Astrocyte (in vitro differentiated cells and primary cell): Measurements from ENCODE around the gene ALOXE3. TPM values are rescaled to one million over a fixed set of nuclear protein-coding genes. Genes with fewer than 3 reads are reported as not detected.

Experiments
- DNase-seq: peaks from one replicate; pipeline ENCODE4 v3.0.0-alpha.2; 2010; ENCODE audit warnings: low read depth
- FAIRE-seq: peaks from 2 replicates; lab custom pipeline; 2011; peaks lifted over from hg19 to GRCh38; lab: Jason Lieb, UNC
- H2AFZ ChIP-seq: 2 replicates; pipeline ENCODE4 v1.6.0; 2012; ENCODE audit warnings: low read depth, low read length, inconsistent platforms
- H3K27ac ChIP-seq: 2 replicates; pipeline ENCODE4 v1.5.1; 2011; ENCODE audit warnings: low read depth, low read length, inconsistent platforms
- H3K27me3 ChIP-seq: 2 replicates; pipeline ENCODE4 v1.6.0; 2011; ENCODE audit warnings: low read length, inconsistent platforms; ENCODE audit not compliant: insufficient read depth
- H3K36me3 ChIP-seq: 2 replicates; pipeline ENCODE4 v1.5.1; 2011; ENCODE audit warnings: low read length, inconsistent platforms; ENCODE audit not compliant: insufficient read depth
- H3K4me1 ChIP-seq: 2 replicates; pipeline ENCODE4 v1.5.1; 2011; ENCODE audit warnings: low read length, inconsistent platforms; ENCODE audit not compliant: insufficient read depth
- H3K4me2 ChIP-seq: 2 replicates; pipeline ENCODE4 v1.6.0; 2012; ENCODE audit warnings: low read length, inconsistent platforms
- H3K4me3 ChIP-seq: 2 replicates; pipeline ENCODE4 v1.5.1; 2011; ENCODE audit warnings: low read depth, mild to moderate bottlenecking, low read length, inconsistent platforms; ENCODE audit not compliant: insufficient read depth
- H3K79me2 ChIP-seq: 2 replicates; pipeline ENCODE4 v1.6.0; 2012; ENCODE audit warnings: mild to moderate bottlenecking, low read length, inconsistent platforms; ENCODE audit not compliant: insufficient read depth
- H3K9ac ChIP-seq: 2 replicates; pipeline ENCODE4 v1.6.0; 2012; ENCODE audit warnings: mild to moderate bottlenecking, low read length, inconsistent platforms
- H3K9me3 ChIP-seq: 2 replicates; pipeline ENCODE4 v1.5.1; 2012; ENCODE audit warnings: low read depth, mild to moderate bottlenecking, low read length, inconsistent platforms; ENCODE audit not compliant: insufficient read depth
- H4K20me1 ChIP-seq: 2 replicates; pipeline ENCODE4 v1.6.0; 2012; ENCODE audit warnings: low read length, inconsistent platforms; ENCODE audit not compliant: insufficient read depth
- H3K27ac Mint-ChIP-seq: one replicate; pipeline ENCODE4 v1.8.0; 2021; ENCODE audit warnings: mild to moderate bottlenecking, mixed read lengths; ENCODE audit not compliant: unreplicated experiment
- H3K27me3 Mint-ChIP-seq: one replicate; pipeline ENCODE4 v1.8.0; 2021; ENCODE audit warnings: low read depth, mixed read lengths; ENCODE audit not compliant: unreplicated experiment
- H3K36me3 Mint-ChIP-seq: one replicate; pipeline ENCODE4 v1.8.0; 2021; ENCODE audit warnings: low read depth, mixed read lengths; ENCODE audit not compliant: unreplicated experiment
- H3K4me1 Mint-ChIP-seq: one replicate; pipeline ENCODE4 v1.8.0; 2021; ENCODE audit warnings: low read depth, mixed read lengths; ENCODE audit not compliant: unreplicated experiment
- H3K4me3 Mint-ChIP-seq: one replicate; pipeline ENCODE4 v1.8.0; 2021; ENCODE audit warnings: mild to moderate bottlenecking, moderate library complexity, mixed read lengths; ENCODE audit not compliant: unreplicated experiment
- H3K9me3 Mint-ChIP-seq: one replicate; pipeline ENCODE4 v1.8.0; 2021; ENCODE audit warnings: mild to moderate bottlenecking, mixed read lengths; ENCODE audit not compliant: unreplicated experiment
- EZH2 ChIP-seq: IDR thresholded peaks from 2 replicates; pipeline ENCODE4 v1.6.1; 2012; ENCODE audit warnings: mild to moderate bottlenecking, low read length, inconsistent platforms; ENCODE audit not compliant: insufficient read depth
- total RNA-seq: library from RNA; stranded (reverse); gene quantifications from 2 replicates; pipeline ENCODE4 v1.2.1, GENCODE V29; 2021
- TF ChIP-seq, protein P1 (sequence below): IDR thresholded peaks from 2 replicates; pipeline ENCODE4 v1.5.1; 2011; ENCODE audit warnings: low read depth, mild to moderate bottlenecking, inconsistent platforms, low read length, moderate library complexity; ENCODE audit not compliant: insufficient read depth

The ALOXE3 gene
- total RNA-seq, 1 donor from 2014 or later, result 0.82 TPM

DNA sequence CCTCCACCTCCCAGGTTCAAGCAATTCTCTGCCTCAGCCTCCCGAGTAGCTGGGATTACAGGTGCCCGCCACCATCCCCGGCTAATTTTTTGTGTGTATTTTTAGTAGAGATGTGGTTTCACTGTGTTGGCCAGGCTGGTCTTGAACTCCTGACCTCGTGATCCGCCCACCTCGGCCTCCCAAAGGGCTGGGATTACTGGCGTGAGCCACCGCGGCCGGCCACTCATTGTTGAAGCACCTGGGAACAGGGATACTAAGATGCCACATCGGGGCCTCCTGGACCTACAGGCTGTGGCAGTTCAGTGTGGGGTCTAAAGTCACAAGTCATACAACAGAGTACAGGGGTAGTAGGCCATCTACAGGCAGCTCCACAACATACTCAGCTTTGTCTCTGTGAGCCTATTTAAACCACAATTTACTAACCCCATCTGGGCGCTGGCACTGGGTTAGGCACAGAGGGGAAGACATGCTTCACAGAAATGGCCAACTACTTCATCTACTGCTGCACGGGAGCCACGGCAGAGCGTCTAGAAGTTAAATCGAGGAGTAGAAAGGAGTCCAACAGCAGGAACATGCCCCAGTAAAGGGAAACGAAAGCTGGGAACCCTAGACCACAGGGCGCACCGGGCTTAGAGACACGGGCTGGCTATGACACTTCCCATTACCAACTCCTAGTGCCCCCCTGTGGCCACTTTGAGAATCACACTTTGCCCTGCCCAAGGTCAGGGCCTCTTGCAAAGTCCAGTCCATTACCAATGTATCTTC is 40.1 kb upstream of the ALOXE3 start:
- H3K9me3 ChIP-seq, result no peaks in the 10 kb centered on the region
- TF ChIP-seq EZH2, result no peak
- TF ChIP-seq, protein P1, sequence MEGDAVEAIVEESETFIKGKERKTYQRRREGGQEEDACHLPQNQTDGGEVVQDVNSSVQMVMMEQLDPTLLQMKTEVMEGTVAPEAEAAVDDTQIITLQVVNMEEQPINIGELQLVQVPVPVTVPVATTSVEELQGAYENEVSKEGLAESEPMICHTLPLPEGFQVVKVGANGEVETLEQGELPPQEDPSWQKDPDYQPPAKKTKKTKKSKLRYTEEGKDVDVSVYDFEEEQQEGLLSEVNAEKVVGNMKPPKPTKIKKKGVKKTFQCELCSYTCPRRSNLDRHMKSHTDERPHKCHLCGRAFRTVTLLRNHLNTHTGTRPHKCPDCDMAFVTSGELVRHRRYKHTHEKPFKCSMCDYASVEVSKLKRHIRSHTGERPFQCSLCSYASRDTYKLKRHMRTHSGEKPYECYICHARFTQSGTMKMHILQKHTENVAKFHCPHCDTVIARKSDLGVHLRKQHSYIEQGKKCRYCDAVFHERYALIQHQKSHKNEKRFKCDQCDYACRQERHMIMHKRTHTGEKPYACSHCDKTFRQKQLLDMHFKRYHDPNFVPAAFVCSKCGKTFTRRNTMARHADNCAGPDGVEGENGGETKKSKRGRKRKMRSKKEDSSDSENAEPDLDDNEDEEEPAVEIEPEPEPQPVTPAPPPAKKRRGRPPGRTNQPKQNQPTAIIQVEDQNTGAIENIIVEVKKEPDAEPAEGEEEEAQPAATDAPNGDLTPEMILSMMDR, result peak; percentile 86
- peaks cover 2% of the 10 kb centered on the region for H3K36me3 Mint-ChIP-seq
- H3K4me3 Mint-ChIP-seq, result peak overlapping the region; percentile 68
- peaks cover 11% of the 10 kb centered on the region for H3K36me3 ChIP-seq
- DNase-seq, result peak; percentile 48
- peak overlapping the region; percentile 40 for H3K4me2 ChIP-seq
- H3K79me2 ChIP-seq, result peaks cover 34% of the 10 kb centered on the region
- peaks cover 26% of the 10 kb centered on the region for H3K4me1 Mint-ChIP-seq
- peak overlapping the region; percentile 52 for H3K27ac ChIP-seq
- no peaks in the 10 kb centered on the region for H3K27me3 ChIP-seq
- peaks cover 37% of the 10 kb centered on the region for H4K20me1 ChIP-seq
- FAIRE-seq, result no peak
- no peaks in the 10 kb centered on the region for H3K9me3 Mint-ChIP-seq
- no peak overlapping the region for H2AFZ ChIP-seq
- peaks cover 52% of the 10 kb centered on the region for H3K4me1 ChIP-seq
- H3K9ac ChIP-seq, result peak overlapping the region; percentile 17
- no peaks in the 10 kb centered on the region for H3K27me3 Mint-ChIP-seq
- peak overlapping the region; percentile 36 for H3K27ac Mint-ChIP-seq
- no peak overlapping the region for H3K4me3 ChIP-seq

DNA sequence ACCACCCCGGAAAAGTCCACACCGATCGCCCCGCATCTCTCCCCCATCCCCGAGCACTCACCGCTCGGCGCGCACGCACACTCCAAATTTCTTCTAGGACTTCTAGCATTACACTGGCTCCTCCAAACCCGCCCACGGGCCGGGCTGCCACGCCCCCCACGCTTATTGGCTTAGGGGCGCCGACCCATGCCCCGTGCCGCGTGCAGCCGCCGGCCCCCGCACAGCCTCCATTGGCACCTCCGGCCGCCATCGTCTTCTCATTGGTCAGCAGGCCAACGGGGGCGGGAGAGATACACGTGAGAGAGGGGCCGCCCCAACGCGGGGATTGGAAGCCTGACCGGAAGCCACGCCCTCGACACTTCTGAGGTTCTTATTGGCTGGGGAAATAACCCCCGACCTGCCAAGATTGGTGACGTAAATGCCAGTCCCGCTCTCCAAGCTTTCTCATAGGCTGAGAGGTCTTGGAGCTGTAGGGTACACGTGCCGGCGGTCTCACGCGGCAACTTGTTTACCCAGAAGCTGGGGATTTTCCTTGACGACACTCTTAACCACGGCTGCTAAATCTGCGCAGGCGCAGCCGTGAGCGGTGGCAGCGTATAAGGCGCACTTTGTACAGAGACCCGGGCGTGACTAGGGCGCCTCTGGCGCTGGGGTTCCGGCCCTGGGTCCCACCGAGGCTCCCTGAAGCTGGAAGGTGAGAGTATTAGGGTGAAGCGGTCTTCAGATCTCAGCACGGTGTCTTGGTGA is 38.1 kb upstream of the ALOXE3 start:
- Histone ChIP-seq H3K4me1 (peaks cover 59% of the 10 kb centered on the region), H3K27ac (peak overlapping the region; percentile 93), H3K4me3 (peak overlapping the region; percentile 65), H3K79me2 (peaks cover 21% of the 10 kb centered on the region), H3K9me3 (no peaks in the 10 kb centered on the region), H2AFZ (no peak overlapping the region), H3K9ac (peak overlapping the region; percentile 91), H4K20me1 (peaks cover 35% of the 10 kb centered on the region), H3K36me3 (peaks cover 11% of the 10 kb centered on the region), H3K4me2 (peak overlapping the region; percentile 96), H3K27me3 (no peaks in the 10 kb centered on the region)
- peaks cover 2% of the 10 kb centered on the region for H3K36me3 Mint-ChIP-seq
- H3K4me3 Mint-ChIP-seq, result no peak overlapping the region
- H3K27me3 Mint-ChIP-seq, result no peaks in the 10 kb centered on the region
- FAIRE-seq (peak; percentile 55), DNase-seq (peak; percentile 100)
- H3K27ac Mint-ChIP-seq, result no peak overlapping the region
- H3K4me1 Mint-ChIP-seq, result peaks cover 26% of the 10 kb centered on the region
- no peaks in the 10 kb centered on the region for H3K9me3 Mint-ChIP-seq
- TF ChIP-seq, protein P1, result no peak
- no peak for TF ChIP-seq EZH2

DNA sequence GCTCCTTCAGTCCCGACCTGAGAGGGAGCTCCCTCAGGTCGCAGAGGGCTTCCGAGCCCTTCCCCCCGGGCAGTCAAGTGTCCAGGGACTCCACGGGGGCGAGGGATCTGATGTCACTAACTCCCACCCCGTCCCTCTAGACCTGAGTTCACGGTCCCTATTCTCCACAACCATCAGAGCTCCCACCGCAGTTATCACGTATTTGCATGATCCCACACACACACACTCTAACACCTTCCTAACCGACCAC is 37.6 kb upstream of the ALOXE3 start:
- no peak for TF ChIP-seq EZH2
- TF ChIP-seq, protein P1, result no peak
- Histone ChIP-seq H3K4me3 (peak overlapping the region; percentile 65), H3K4me1 (peaks cover 58% of the 10 kb centered on the region), H4K20me1 (peaks cover 30% of the 10 kb centered on the region), H3K36me3 (peaks cover 6% of the 10 kb centered on the region), H3K27me3 (no peaks in the 10 kb centered on the region), H3K9ac (peak overlapping the region; percentile 91), H2AFZ (no peak overlapping the region), H3K27ac (peak overlapping the region; percentile 87), H3K9me3 (no peaks in the 10 kb centered on the region), H3K4me2 (peak overlapping the region; percentile 96), H3K79me2 (peaks cover 16% of the 10 kb centered on the region)
- Mint-ChIP-seq H3K4me3 (no peak overlapping the region), H3K27me3 (no peaks in the 10 kb centered on the region), H3K9me3 (no peaks in the 10 kb centered on the region), H3K27ac (no peak overlapping the region), H3K4me1 (peaks cover 24% of the 10 kb centered on the region), H3K36me3 (peaks cover 2% of the 10 kb centered on the region)
- FAIRE-seq, result no peak
- DNase-seq, result no peak
